ENCODE data around the gene PTPN21. TPM values are rescaled to one million over a fixed set of nuclear protein-coding genes. Genes with fewer than 3 reads are reported as not detected.
A peak's percentile ranks its signal among the peaks of the same experiment; 100 is the strongest.

PTPN21 gene
- total RNA-seq, 1 donor: 17.4 TPM

GRCh38 chr14:88476214-88476774 lies 78.5 kb downstream of the PTPN21 start:
- Histone ChIP-seq H3K4me2 (ENCODE audit: insufficient read depth, low read length) (no peak overlapping the region), H3K27me3 (ENCODE audit: insufficient read depth, low read length) (no peaks in the 10 kb centered on the region), H2AFZ (ENCODE audit: low read length) (no peak overlapping the region), H3K36me3 (ENCODE audit: insufficient read depth, low read length) (peaks cover 27% of the 10 kb centered on the region), H3K4me3 (ENCODE audit: insufficient read depth, low read length) (no peak overlapping the region), H3K4me1 (ENCODE audit: insufficient read depth, low read length) (peaks cover 16% of the 10 kb centered on the region), H3K9me3 (ENCODE audit: low read depth, low read length) (no peaks in the 10 kb centered on the region), H3K27ac (ENCODE audit: low read depth, low read length) (peak overlapping the region; percentile 47), H3K79me2 (ENCODE audit: insufficient read depth, low read length) (no peaks in the 10 kb centered on the region), H4K20me1 (ENCODE audit: insufficient read depth, low read length) (peaks cover 12% of the 10 kb centered on the region)
- DNase-seq (ENCODE audit: insufficient read length, low spot score, missing footprints): peak; percentile 89
- TF ChIP-seq, protein P1, sequence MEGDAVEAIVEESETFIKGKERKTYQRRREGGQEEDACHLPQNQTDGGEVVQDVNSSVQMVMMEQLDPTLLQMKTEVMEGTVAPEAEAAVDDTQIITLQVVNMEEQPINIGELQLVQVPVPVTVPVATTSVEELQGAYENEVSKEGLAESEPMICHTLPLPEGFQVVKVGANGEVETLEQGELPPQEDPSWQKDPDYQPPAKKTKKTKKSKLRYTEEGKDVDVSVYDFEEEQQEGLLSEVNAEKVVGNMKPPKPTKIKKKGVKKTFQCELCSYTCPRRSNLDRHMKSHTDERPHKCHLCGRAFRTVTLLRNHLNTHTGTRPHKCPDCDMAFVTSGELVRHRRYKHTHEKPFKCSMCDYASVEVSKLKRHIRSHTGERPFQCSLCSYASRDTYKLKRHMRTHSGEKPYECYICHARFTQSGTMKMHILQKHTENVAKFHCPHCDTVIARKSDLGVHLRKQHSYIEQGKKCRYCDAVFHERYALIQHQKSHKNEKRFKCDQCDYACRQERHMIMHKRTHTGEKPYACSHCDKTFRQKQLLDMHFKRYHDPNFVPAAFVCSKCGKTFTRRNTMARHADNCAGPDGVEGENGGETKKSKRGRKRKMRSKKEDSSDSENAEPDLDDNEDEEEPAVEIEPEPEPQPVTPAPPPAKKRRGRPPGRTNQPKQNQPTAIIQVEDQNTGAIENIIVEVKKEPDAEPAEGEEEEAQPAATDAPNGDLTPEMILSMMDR (IDR thresholded peaks at IDR 0.05; ENCODE audit: extremely low read depth, low read depth, low read length): no peak

GRCh38 chr14:88473791-88474190 lies 81.0 kb downstream of the PTPN21 start:
- Histone ChIP-seq H3K36me3 (ENCODE audit: insufficient read depth, low read length) (peaks cover 26% of the 10 kb centered on the region), H3K27ac (ENCODE audit: low read depth, low read length) (no peak overlapping the region), H3K9me3 (ENCODE audit: low read depth, low read length) (no peaks in the 10 kb centered on the region), H3K27me3 (ENCODE audit: insufficient read depth, low read length) (no peaks in the 10 kb centered on the region), H3K4me2 (ENCODE audit: insufficient read depth, low read length) (no peak overlapping the region), H4K20me1 (ENCODE audit: insufficient read depth, low read length) (peaks cover 11% of the 10 kb centered on the region), H3K4me1 (ENCODE audit: insufficient read depth, low read length) (peaks cover 37% of the 10 kb centered on the region), H3K79me2 (ENCODE audit: insufficient read depth, low read length) (no peaks in the 10 kb centered on the region), H2AFZ (ENCODE audit: low read length) (no peak overlapping the region), H3K4me3 (ENCODE audit: insufficient read depth, low read length) (no peak overlapping the region)
- TF ChIP-seq, protein P1 (IDR thresholded peaks at IDR 0.05; ENCODE audit: extremely low read depth, low read depth, low read length): no peak
- no peak for DNase-seq (ENCODE audit: insufficient read length, low spot score, missing footprints)

GRCh38 chr14:88470542-88471440 lies 84.0 kb downstream of the PTPN21 start:
- H3K4me2 ChIP-seq (ENCODE audit: insufficient read depth, low read length): peak overlapping the region; percentile 39
- H3K27me3 ChIP-seq (ENCODE audit: insufficient read depth, low read length): no peaks in the 10 kb centered on the region
- H3K4me3 ChIP-seq (ENCODE audit: insufficient read depth, low read length): no peak overlapping the region
- TF ChIP-seq, protein P1 (IDR thresholded peaks at IDR 0.05; ENCODE audit: extremely low read depth, low read depth, low read length): no peak
- H3K36me3 ChIP-seq (ENCODE audit: insufficient read depth, low read length): peaks cover 40% of the 10 kb centered on the region
- H2AFZ ChIP-seq (ENCODE audit: low read length): no peak overlapping the region
- peaks cover 39% of the 10 kb centered on the region for H3K4me1 ChIP-seq (ENCODE audit: insufficient read depth, low read length)
- H3K9me3 ChIP-seq (ENCODE audit: low read depth, low read length): no peaks in the 10 kb centered on the region
- peaks cover 2% of the 10 kb centered on the region for H4K20me1 ChIP-seq (ENCODE audit: insufficient read depth, low read length)
- peak overlapping the region; percentile 42 for H3K27ac ChIP-seq (ENCODE audit: low read depth, low read length)
- no peaks in the 10 kb centered on the region for H3K79me2 ChIP-seq (ENCODE audit: insufficient read depth, low read length)
- DNase-seq (ENCODE audit: insufficient read length, low spot score, missing footprints): no peak

DNA sequence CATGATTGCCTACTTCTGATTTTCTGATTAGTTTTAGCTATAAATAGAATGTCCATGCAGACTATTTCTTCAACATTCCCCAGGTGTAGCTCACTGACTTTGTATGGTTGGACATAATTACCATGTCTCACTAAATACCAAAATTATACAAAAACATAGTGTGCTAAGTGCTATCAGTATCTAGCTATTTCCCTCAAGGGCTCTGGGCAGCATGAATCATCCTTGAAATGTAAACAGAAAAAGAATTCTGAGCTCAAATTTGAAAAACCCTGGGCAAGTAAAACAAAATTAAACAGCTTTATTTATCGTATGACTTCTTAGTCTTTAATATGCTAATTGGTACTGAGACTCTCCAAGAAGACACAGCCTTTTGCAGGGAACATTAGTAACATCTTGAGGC lies 86.4 kb downstream of the PTPN21 start:
- H3K36me3 ChIP-seq (ENCODE audit: insufficient read depth, low read length): peaks cover 37% of the 10 kb centered on the region

More for the DNA sequence above, 86.4 kb downstream of the PTPN21 start:
- no peaks in the 10 kb centered on the region for H3K79me2 ChIP-seq (ENCODE audit: insufficient read depth, low read length)
- no peaks in the 10 kb centered on the region for H4K20me1 ChIP-seq (ENCODE audit: insufficient read depth, low read length)
- H3K9me3 ChIP-seq (ENCODE audit: low read depth, low read length): no peaks in the 10 kb centered on the region
- no peak overlapping the region for H2AFZ ChIP-seq (ENCODE audit: low read length)
- H3K27ac ChIP-seq (ENCODE audit: low read depth, low read length): peak overlapping the region; percentile 55
- H3K4me3 ChIP-seq (ENCODE audit: insufficient read depth, low read length): no peak overlapping the region
- peak overlapping the region; percentile 46 for H3K4me2 ChIP-seq (ENCODE audit: insufficient read depth, low read length)
- TF ChIP-seq, protein P1 (IDR thresholded peaks at IDR 0.05; ENCODE audit: extremely low read depth, low read depth, low read length): no peak
- peaks cover 39% of the 10 kb centered on the region for H3K4me1 ChIP-seq (ENCODE audit: insufficient read depth, low read length)
- peak; percentile 76 for DNase-seq (ENCODE audit: insufficient read length, low spot score, missing footprints)
- no peaks in the 10 kb centered on the region for H3K27me3 ChIP-seq (ENCODE audit: insufficient read depth, low read length)

Measured in osteoblast (primary cell).